Ovary (tissue), 9 donors: ENCODE results near the gene GLI3. TPM values are rescaled to one million over a fixed set of nuclear protein-coding genes. Genes with fewer than 3 reads are reported as not detected.

Experiments
- DNase-seq, 5 donors: peaks; one replicate each; pipeline ENCODE4 v3.0.0-alpha.2; 2019 to 2020
- H3K27ac ChIP-seq, 2 donors: fragments of 200-600 bp; one replicate each; pipeline versions ENCODE4 v1.5.1 to v1.8.0; 2019 to 2022
- H3K27me3 ChIP-seq: fragments of 200-600 bp; one replicate; pipeline ENCODE4 v1.8.0; 2022
- H3K36me3 ChIP-seq: fragments of 200-600 bp; sonication (generic); one replicate; pipeline ENCODE4 v1.5.1; 2019
- H3K4me1 ChIP-seq: one replicate; pipeline ENCODE4 v1.8.1; 2013; ENCODE audit warnings: mild to moderate bottlenecking, moderate library complexity; ENCODE audit not compliant: insufficient read depth
- H3K4me3 ChIP-seq: fragments of 200-600 bp; sonication (generic); one replicate; pipeline ENCODE4 v1.5.1; 2017
- H3K9me3 ChIP-seq, 2 donors: fragments of 200-600 bp in 1 of 2; sonication (generic) in 1 of 2; one replicate each; pipeline versions ENCODE4 v1.5.1 to v1.8.1; 2013 to 2019; ENCODE audit warnings: mild to moderate bottlenecking in 1 of 2, moderate library complexity in 1 of 2
- EP300 ChIP-seq: sonication (generic); formaldehyde crosslinking; IDR thresholded peaks from one replicate; pipeline ENCODE4 v1.6.1; 2017; ENCODE audit warnings: antibody characterized with exemption
- POLR2A ChIP-seq: fragments of 450-650 bp; IDR thresholded peaks from one replicate; pipeline ENCODE4 v1.6.1; 2017; ENCODE audit warnings: antibody characterized with exemption, mild to moderate bottlenecking, moderate library complexity
- WGBS, 3 donors: extraction: QIAGEN DNeasy Blood & Tissue Kit in 1 of 3; methylation state at CpG; one replicate each; pipeline versions ENCODE4 v1.1.5 to v1.1.7; 2013 to 2017; 5-methylcytosine and 5-hydroxymethylcytosine counted together
- intact Hi-C, 4 donors: fragments of 100-400 bp; cut with DNase I; formaldehyde crosslinking; loops; one replicate each; pipeline versions ENCODE4 v1.11.0 to v1.15.1; 2022 to 2023
- polyA plus RNA-seq, 2 donors: library from polyadenylated mRNA; stranded (reverse); fragments of 200-250 nt in 1 of 2; fragments of 350-450 nt in 1 of 2; fragmentation: Illumina TruSeq in 1 of 2; extraction: RNeasy Lipid Tissue Mini Kit (QIAGEN cat#74804) in 1 of 2; gene quantifications; one replicate each; pipeline ENCODE4 v1.2.3, GENCODE V29; 2013 to 2014
- total RNA-seq, 7 donors: library from RNA; depleted of rRNA in 2 of 7; stranded (reverse); fragments of >200 nt in 2 of 7; fragmentation: NEBNext Ultra II Directional in 3 of 7; extraction: Animal tissue kit (Norgen Biotek cat#: 25700) in 3 of 7; gene quantifications; one replicate each; pipeline versions ENCODE4 v1.1.0 to v1.2.4, GENCODE V29; 2016 to 2023
- TF ChIP-seq, protein P1 (sequence below), 3 donors: fragments of 450-650 bp in 2 of 3; fragments of 200-600 bp in 1 of 3; IDR thresholded peaks; one replicate each; pipeline versions ENCODE4 v1.5.1 to v1.8.0; 2016 to 2022; ENCODE audit warnings: antibody characterized with exemption in 3 of 3, mild to moderate bottlenecking in 1 of 3
- donor health status: DM: no; HTN: no; CAD: no; lungs with moderate emphysema.
- donor health status: DM: no; HTN: no; CAD: no.
- donor health status: Bipolar disorder and iron deficiency.
- donor health status: DM: yes; HTN: yes; CAD: no.
- donor health status: DM: no; HTN: no; CAD: no.
- donor health status: DM: yes; HTN: yes; CAD: no.

The GLI3 gene
- total and polyA plus RNA-seq, 9 donors = 9.5 to 67.1 (median 50.5) TPM

DNA sequence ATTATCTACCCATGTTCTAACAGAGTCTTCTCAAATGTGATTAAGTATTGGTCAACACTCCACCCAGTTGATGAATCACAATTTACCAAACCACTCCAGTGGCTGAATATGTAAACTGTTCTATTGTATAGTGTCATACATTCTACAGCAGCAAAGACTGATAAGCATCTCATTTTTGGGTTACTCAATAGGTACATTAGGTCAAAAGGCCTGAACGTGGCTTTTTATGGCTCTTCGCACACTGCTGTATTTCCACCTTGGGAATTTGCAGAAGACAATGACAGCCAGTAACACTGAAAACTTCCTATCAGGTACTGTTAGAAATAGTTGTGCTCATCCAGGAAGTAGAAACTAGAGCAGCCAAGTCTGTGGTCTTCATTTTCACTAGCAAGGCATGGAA, 166.9 kb downstream of the GLI3 start:
- TF ChIP-seq EP300 = no peak
- no peak for DNase-seq
- peaks cover 3% of the 10 kb centered on the region for H3K4me1 ChIP-seq
- WGBS, 3 donors = 95 to 100% (median 97%) methylated on average over 2 of the region's 2 CpGs
- H3K4me3 ChIP-seq = no peak overlapping the region
- no peak overlapping the region for H3K27ac ChIP-seq
- no peaks in the 10 kb centered on the region for H3K27me3 ChIP-seq
- no peaks in the 10 kb centered on the region for H3K36me3 ChIP-seq
- intact Hi-C loops = no loop called here
- no peaks in the 10 kb centered on the region for H3K9me3 ChIP-seq

DNA sequence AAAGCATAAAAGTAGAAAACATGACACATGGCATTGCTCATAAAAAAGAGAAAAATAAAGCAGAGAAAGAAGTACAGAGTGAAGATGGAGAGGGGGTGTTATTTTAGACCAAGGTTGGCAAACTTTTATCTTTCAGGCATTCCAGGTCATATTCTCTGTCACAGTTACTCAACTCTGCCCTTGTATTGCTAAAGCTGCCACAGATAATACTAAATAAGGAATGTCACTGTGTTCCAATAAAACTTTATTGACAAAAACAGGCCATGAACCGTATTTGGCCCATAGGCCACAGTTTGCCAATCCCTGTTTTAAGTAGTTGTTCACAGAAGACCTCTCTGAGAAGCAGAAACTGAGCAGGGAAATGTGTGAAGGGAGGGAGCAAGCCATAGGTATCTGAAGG, 167.4 kb downstream of the GLI3 start:
- intact Hi-C loops = no loop called here
- Histone ChIP-seq H3K4me3 (no peak overlapping the region), H3K27ac (no peak overlapping the region), H3K4me1 (peaks cover 3% of the 10 kb centered on the region), H3K36me3 (no peaks in the 10 kb centered on the region), H3K27me3 (no peaks in the 10 kb centered on the region), H3K9me3 (no peaks in the 10 kb centered on the region)
- WGBS, 3 donors = 89 to 97% (median 94%) methylated on average over 1 of the region's 1 CpG
- TF ChIP-seq EP300 (no peak), POLR2A (no peak)
- TF ChIP-seq, protein P1, sequence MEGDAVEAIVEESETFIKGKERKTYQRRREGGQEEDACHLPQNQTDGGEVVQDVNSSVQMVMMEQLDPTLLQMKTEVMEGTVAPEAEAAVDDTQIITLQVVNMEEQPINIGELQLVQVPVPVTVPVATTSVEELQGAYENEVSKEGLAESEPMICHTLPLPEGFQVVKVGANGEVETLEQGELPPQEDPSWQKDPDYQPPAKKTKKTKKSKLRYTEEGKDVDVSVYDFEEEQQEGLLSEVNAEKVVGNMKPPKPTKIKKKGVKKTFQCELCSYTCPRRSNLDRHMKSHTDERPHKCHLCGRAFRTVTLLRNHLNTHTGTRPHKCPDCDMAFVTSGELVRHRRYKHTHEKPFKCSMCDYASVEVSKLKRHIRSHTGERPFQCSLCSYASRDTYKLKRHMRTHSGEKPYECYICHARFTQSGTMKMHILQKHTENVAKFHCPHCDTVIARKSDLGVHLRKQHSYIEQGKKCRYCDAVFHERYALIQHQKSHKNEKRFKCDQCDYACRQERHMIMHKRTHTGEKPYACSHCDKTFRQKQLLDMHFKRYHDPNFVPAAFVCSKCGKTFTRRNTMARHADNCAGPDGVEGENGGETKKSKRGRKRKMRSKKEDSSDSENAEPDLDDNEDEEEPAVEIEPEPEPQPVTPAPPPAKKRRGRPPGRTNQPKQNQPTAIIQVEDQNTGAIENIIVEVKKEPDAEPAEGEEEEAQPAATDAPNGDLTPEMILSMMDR (IDR thresholded peaks at IDR 0.05) = no peak
- DNase-seq = no peak

DNA sequence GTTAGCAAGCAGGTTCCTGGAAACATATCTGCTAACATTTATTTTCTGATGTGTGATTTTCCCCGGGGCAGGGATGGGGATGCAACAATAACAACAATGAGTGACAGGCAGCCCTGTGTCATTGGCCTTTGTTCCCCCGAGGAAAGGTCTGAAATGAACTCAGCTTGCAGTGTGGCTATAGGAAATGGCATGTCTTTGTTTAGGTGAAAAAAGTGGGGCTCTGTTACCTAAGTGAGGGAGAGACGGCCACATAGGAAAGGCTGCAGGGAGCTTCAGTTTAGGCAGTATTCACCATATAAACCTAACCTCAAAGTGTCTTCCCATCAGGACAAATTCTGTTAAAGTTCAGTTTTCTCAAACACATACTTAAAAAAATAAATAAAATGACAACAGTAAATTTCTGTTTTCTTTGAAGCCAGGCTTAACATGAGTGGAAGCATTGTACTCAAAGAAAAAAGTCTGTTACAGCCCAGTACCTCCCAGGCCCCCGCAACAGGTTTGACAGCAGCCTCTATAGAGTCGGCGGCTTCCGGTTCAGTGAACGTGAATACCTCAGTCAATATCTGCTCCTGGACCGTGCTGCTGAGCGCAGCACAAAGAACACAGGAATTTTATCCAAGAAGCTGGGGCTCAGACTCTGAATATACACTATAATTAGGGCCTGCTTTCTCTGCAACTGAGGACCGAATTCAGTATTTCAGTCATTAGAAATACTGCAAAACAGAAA, 168.3 kb downstream of the GLI3 start:
- H3K4me3 ChIP-seq = no peak overlapping the region
- no peaks in the 10 kb centered on the region for H3K36me3 ChIP-seq
- H3K27ac ChIP-seq = no peak overlapping the region
- intact Hi-C loops = no loop called here
- H3K9me3 ChIP-seq = no peaks in the 10 kb centered on the region
- WGBS, 3 donors = 82 to 84% (median 84%) methylated on average over 11 of the region's 11 CpGs
- H3K27me3 ChIP-seq = no peaks in the 10 kb centered on the region
- TF ChIP-seq EP300 (no peak), POLR2A (no peak)
- TF ChIP-seq, protein P1 (IDR thresholded peaks at IDR 0.05) = no peak
- no peak for DNase-seq
- H3K4me1 ChIP-seq = peaks cover 3% of the 10 kb centered on the region

DNA sequence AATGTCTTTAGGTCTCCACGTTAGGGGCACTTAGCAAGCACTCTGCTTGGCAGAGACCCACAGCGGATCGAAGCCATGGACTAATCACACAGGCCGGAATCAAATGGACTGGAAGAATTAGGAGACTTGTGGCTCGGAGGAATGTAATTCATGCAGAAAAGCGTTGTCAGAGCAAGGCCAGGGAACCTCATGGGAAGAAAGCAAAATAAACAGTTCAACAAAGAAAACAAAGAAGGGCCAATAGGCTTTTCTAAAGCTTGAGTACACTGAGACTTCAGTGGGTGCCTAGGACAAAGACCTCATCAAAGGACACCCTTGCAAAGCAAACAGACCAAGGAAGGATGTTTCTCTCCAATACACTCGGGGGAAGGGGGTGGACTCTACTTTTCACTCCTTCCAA, 171.1 kb downstream of the GLI3 start:
- peaks cover 3% of the 10 kb centered on the region for H3K4me1 ChIP-seq
- TF ChIP-seq, protein P1 (IDR thresholded peaks at IDR 0.05) = no peak
- no peak for TF ChIP-seq POLR2A
- no peak for TF ChIP-seq EP300
- WGBS, 3 donors = 35 to 56% (median 45%) methylated on average over 7 of the region's 7 CpGs

DNA sequence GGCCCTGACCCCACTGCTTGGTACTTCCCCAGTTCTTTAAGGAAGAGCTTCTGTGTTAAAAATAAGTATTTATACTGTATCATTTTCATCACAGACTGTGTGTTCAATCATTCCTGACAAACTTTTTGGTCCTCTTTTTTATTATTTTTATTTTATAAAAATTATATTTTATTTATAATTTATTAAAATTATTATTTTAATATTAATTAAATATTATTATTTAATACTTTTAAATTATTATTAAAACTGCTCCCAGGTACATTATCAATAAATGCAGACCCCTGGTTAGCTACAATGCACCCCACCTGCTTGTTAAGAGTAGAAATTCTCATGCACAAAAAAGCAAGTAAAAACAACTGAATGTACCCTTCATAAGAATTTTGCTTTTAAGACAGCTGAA, 172.0 kb downstream of the GLI3 start:
- Histone ChIP-seq H3K4me3 (no peak overlapping the region), H3K9me3 (no peaks in the 10 kb centered on the region), H3K4me1 (peaks cover 3% of the 10 kb centered on the region), H3K36me3 (no peaks in the 10 kb centered on the region), H3K27me3 (no peaks in the 10 kb centered on the region), H3K27ac (no peak overlapping the region)
- intact Hi-C loops = no loop called here
- DNase-seq = no peak
- TF ChIP-seq, protein P1 (IDR thresholded peaks at IDR 0.05) = no peak
- no peak for TF ChIP-seq POLR2A
- no peak for TF ChIP-seq EP300

More for the DNA sequence above, 171.1 kb downstream of the GLI3 start:
- H3K27ac ChIP-seq = no peak overlapping the region
- H3K4me3 ChIP-seq = no peak overlapping the region
- H3K27me3 ChIP-seq = no peaks in the 10 kb centered on the region
- no peaks in the 10 kb centered on the region for H3K9me3 ChIP-seq
- H3K36me3 ChIP-seq = no peaks in the 10 kb centered on the region
- intact Hi-C loops = no loop called here
- no peak for DNase-seq
